SK-N-MC (cell line): Measurements from ENCODE around the gene TBC1D22A.

Experiments
- DNase-seq: peaks from one replicate; pipeline ENCODE4 v3.0.0-alpha.2; 2011; ENCODE audit warnings: low read depth, low spot score
- H3K27ac ChIP-seq: fragments of 200-600 bp; sonication (generic); 2 replicates; pipeline ENCODE4 v1.5.1; 2016; ENCODE audit warnings: mixed run types
- H3K36me3 ChIP-seq: fragments of 200-600 bp; sonication (generic); 2 replicates; pipeline ENCODE4 v1.6.1; 2017; ENCODE audit warnings: antibody characterized with exemption, low read length, mixed read lengths; ENCODE audit not compliant: insufficient read depth
- H3K4me3 ChIP-seq: fragments of 200-600 bp; sonication (generic); 2 replicates; pipeline ENCODE4 v1.5.1; 2016
- H3K9ac ChIP-seq: fragments of 200-600 bp; sonication (generic); 2 replicates; pipeline ENCODE4 v1.8.0; 2017; ENCODE audit warnings: mixed run types, mixed read lengths; ENCODE audit not compliant: insufficient read length
- H3K9me3 ChIP-seq: fragments of 200-600 bp; sonication (generic); 2 replicates; pipeline ENCODE4 v1.6.1; 2017; ENCODE audit warnings: low read depth, mild to moderate bottlenecking, antibody characterized with exemption, low read length, moderate library complexity, mixed read lengths
- EZH2 ChIP-seq: fragments of 200-600 bp; sonication (generic); IDR thresholded peaks from one replicate; pipeline ENCODE4 v1.6.1; 2017; ENCODE audit warnings: antibody characterized with exemption
- FOXP2 ChIP-seq: optimal IDR thresholded peaks from 2 replicates; pipeline ENCODE3; 2011; ENCODE audit warnings: mild to moderate bottlenecking, moderate library complexity; ENCODE audit not compliant: insufficient read depth; ENCODE audit errors: extremely low read length, control extremely low read depth
- POLR2AphosphoS5 ChIP-seq: IDR thresholded peaks from 2 replicates; pipeline ENCODE4 v1.6.1; 2012; ENCODE audit warnings: mild to moderate bottlenecking, low read depth, low read length, borderline replicate concordance

TBC1D22A gene

GRCh38 chr22:47056361-47056760, 293.9 kb downstream of the TBC1D22A start:
- no peak for DNase-seq
- H3K4me3 ChIP-seq, result no peak overlapping the region
- H3K27ac ChIP-seq, result no peak overlapping the region
- H3K36me3 ChIP-seq, result no peaks in the 10 kb centered on the region
- no peak overlapping the region for H3K9ac ChIP-seq
- no peaks in the 10 kb centered on the region for H3K9me3 ChIP-seq
- TF ChIP-seq EZH2 (no peak), POLR2AphosphoS5 (no peak), FOXP2 (no peak)

- H3K36me3 ChIP-seq, result no peaks in the 10 kb centered on the region
- TF ChIP-seq EZH2 (no peak), POLR2AphosphoS5 (no peak), FOXP2 (no peak)
- no peak for DNase-seq
Observed at GRCh38 chr22:47056776-47057470, 294.5 kb downstream of the TBC1D22A start.

GRCh38 chr22:47057916-47058585, 295.6 kb downstream of the TBC1D22A start:
- Histone ChIP-seq H3K4me3 (no peak overlapping the region), H3K9ac (no peak overlapping the region), H3K9me3 (no peaks in the 10 kb centered on the region), H3K36me3 (no peaks in the 10 kb centered on the region), H3K27ac (no peak overlapping the region)
- TF ChIP-seq FOXP2, result no peak
- no peak for TF ChIP-seq POLR2AphosphoS5
- TF ChIP-seq EZH2, result no peak
- no peak for DNase-seq

More at GRCh38 chr22:47056776-47057470, 294.5 kb downstream of the TBC1D22A start:
- Histone ChIP-seq H3K9ac (no peak overlapping the region), H3K27ac (no peak overlapping the region), H3K4me3 (no peak overlapping the region), H3K9me3 (no peaks in the 10 kb centered on the region)

GRCh38 chr22:47059076-47059475, 296.6 kb downstream of the TBC1D22A start:
- TF ChIP-seq EZH2, result no peak
- no peak for TF ChIP-seq POLR2AphosphoS5
- TF ChIP-seq FOXP2, result no peak
- no peak for DNase-seq
- Histone ChIP-seq H3K27ac (no peak overlapping the region), H3K4me3 (no peak overlapping the region), H3K9ac (no peak overlapping the region), H3K9me3 (no peaks in the 10 kb centered on the region), H3K36me3 (no peaks in the 10 kb centered on the region)

GRCh38 chr22:47059701-47060161, 297.3 kb downstream of the TBC1D22A start:
- Histone ChIP-seq H3K9me3 (no peaks in the 10 kb centered on the region), H3K9ac (no peak overlapping the region), H3K36me3 (no peaks in the 10 kb centered on the region), H3K4me3 (no peak overlapping the region), H3K27ac (no peak overlapping the region)
- TF ChIP-seq FOXP2, result no peak
- no peak for TF ChIP-seq EZH2
- no peak for TF ChIP-seq POLR2AphosphoS5
- no peak for DNase-seq

GRCh38 chr22:47060718-47061117, 298.3 kb downstream of the TBC1D22A start:
- no peak for DNase-seq
- TF ChIP-seq FOXP2 (no peak), EZH2 (no peak), POLR2AphosphoS5 (no peak)
- H3K27ac ChIP-seq, result no peak overlapping the region

GRCh38 chr22:47061226-47061625, 298.8 kb downstream of the TBC1D22A start:
- TF ChIP-seq EZH2 (no peak), POLR2AphosphoS5 (no peak), FOXP2 (no peak)
- Histone ChIP-seq H3K27ac (no peak overlapping the region), H3K4me3 (no peak overlapping the region), H3K36me3 (no peaks in the 10 kb centered on the region), H3K9me3 (no peaks in the 10 kb centered on the region), H3K9ac (no peak overlapping the region)
- no peak for DNase-seq

More at GRCh38 chr22:47060718-47061117, 298.3 kb downstream of the TBC1D22A start:
- Histone ChIP-seq H3K9ac (no peak overlapping the region), H3K36me3 (no peaks in the 10 kb centered on the region), H3K4me3 (no peak overlapping the region), H3K9me3 (no peaks in the 10 kb centered on the region)

GRCh38 chr22:47062126-47062525, 299.7 kb downstream of the TBC1D22A start:
- H3K9ac ChIP-seq, result no peak overlapping the region
- H3K9me3 ChIP-seq, result no peaks in the 10 kb centered on the region
- no peak overlapping the region for H3K4me3 ChIP-seq
- no peak for TF ChIP-seq FOXP2
- TF ChIP-seq POLR2AphosphoS5, result no peak
- TF ChIP-seq EZH2, result no peak
- H3K27ac ChIP-seq, result no peak overlapping the region
- DNase-seq, result no peak
- H3K36me3 ChIP-seq, result no peaks in the 10 kb centered on the region
